GM12878 (cell line): Measurements from ENCODE around the gene OCA2.

Experiments
- CEBPZ ChIP-seq: fragments of 150-350 bp; IDR thresholded peaks from 2 replicates; pipeline ENCODE4 v1.6.1; 2016; ENCODE audit warnings: low read depth, low read length
- CTCF ChIP-seq, 3 experiments: IDR thresholded peaks in 2 of 3; conservative IDR thresholded peaks in 1 of 3; 2 replicates each; pipeline ENCODE4 v1.5.1; 2011; ENCODE audit warnings: low read depth in 3 of 3, low read length in 3 of 3, mild to moderate bottlenecking in 3 of 3, control low read depth in 2 of 3, moderate library complexity in 2 of 3, inconsistent platforms in 1 of 3, mixed read lengths in 1 of 3; ENCODE audit not compliant: control insufficient read depth in 2 of 3, insufficient read depth in 1 of 3; ENCODE audit errors: extremely low read depth in 1 of 3
- EZH2 ChIP-seq: IDR thresholded peaks from 2 replicates; pipeline ENCODE4 v1.6.1; 2012; ENCODE audit warnings: low read depth, mild to moderate bottlenecking, control low read depth, inconsistent platforms, low read length, borderline replicate concordance; ENCODE audit not compliant: control insufficient read depth
- IKZF1 ChIP-seq: fragments of 450-650 bp; conservative IDR thresholded peaks from 2 replicates; pipeline ENCODE4 v1.6.1; 2017; ENCODE audit warnings: antibody characterized with exemption, mild to moderate bottlenecking
- NFXL1 ChIP-seq: fragments of 450-650 bp; IDR thresholded peaks from 2 replicates; pipeline ENCODE4 v1.6.1; 2017; ENCODE audit warnings: antibody characterized with exemption, mild to moderate bottlenecking, borderline replicate concordance
- POLR2A ChIP-seq: IDR thresholded peaks from 2 replicates; pipeline ENCODE4 v1.6.1; 2011; ENCODE audit warnings: low read depth, mild to moderate bottlenecking, low read length
- POLR2AphosphoS2 ChIP-seq: IDR thresholded peaks from 2 replicates; pipeline ENCODE4 v1.6.1; 2011; ENCODE audit warnings: low read depth, mild to moderate bottlenecking, low read length, improper control_type of control experiment, moderate library complexity
- ZBTB4 ChIP-seq: fragments of 450-650 bp; formaldehyde crosslinking; IDR thresholded peaks from 2 replicates; pipeline ENCODE4 v1.4.0; 2022; ENCODE audit warnings: mild to moderate bottlenecking, moderate library complexity
- ZNF274 ChIP-seq: IDR thresholded peaks from one replicate; pipeline ENCODE4 v1.8.0; 2011; ENCODE audit not compliant: insufficient read length, insufficient read depth

- TF ChIP-seq CEBPZ (no peak), ZBTB4 (CRISPR knock-in tag) (no peak), IKZF1 (no peak), ZNF274 (no peak), POLR2A (no peak), CTCF (IDR thresholded peaks at IDR 0.05 in 2 of 3, conservative IDR thresholded peaks at IDR 0.05 in 1 of 3; ENCODE audit: control insufficient read depth in 2 of 3, extremely low read depth in 1 of 3, insufficient read depth in 1 of 3, low read depth in 3 of 3, low read length in 3 of 3) (no peak), EZH2 (no peak), POLR2AphosphoS2 (no peak), NFXL1 (no peak)
Observed at GRCh38 chr15:27949089-27949488, 150.0 kb downstream of the OCA2 start.
